NCI-H187 treated with DMSO at 0.1 percent for 48 hours (cell line): ENCODE measurements around the gene KIF2C.
"Not testable (repeated sequence)": the region's sequence is repeated elsewhere in the genome, so short reads cannot be mapped to it uniquely, and the experiment has no call there.

Experiments
- DNase-seq: peaks from one replicate; lab custom pipeline; 2025; lab: John Stamatoyannopoulos, UW

KIF2C gene

GRCh38 chr1:44798481-44799365, 59.1 kb downstream of the KIF2C start:
- DNase-seq: no peak

DNA sequence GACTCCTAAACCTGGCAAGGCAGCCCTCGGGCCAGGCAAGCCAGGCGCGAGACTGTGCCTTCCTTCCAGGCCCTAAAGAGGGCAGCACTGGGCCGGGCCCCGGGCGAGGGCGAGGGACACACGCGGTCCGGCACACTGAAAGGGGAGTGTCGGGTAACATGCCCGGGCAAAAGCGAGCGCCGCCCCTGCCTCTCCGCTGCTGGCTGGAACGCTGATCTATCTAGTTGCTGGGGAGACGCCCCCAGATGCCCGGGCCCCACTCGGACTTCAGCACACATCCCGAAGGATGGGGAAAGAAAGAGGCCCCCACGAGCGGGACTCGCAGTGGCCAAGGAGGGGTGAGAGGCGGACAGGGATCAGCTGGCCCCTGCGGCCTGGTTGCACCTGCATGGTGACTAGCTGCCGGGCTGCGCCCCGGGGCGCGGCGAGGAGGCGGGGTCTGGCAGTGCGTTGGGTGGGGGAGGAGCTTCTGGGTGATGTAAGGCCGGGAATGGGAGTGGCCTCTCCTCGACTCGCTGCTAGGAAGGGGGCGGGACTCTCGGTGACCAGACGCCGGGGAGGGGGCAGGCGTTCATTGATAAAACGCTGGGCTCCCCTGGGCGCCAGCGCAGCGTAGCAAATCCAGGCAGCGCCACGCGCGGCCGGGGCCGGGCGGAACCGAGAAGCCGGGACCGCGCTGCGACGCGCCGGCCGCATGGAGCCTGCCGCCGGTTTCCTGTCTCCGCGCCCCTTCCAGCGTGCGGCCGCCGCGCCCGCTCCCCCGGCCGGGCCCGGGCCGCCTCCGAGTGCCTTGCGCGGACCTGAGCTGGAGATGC, 60.3 kb downstream of the KIF2C start, which contains the start of gene PLK3:
PLK3 (plus strand) TSS at position 608 of the 815 bp plus-strand sequence; CDS start at position 695, 87 bp downstream.
- DNase-seq: peak; percentile 93

GRCh38 chr1:44801491-44802305, 62.1 kb downstream of the KIF2C start:
- no peak for DNase-seq

DNA sequence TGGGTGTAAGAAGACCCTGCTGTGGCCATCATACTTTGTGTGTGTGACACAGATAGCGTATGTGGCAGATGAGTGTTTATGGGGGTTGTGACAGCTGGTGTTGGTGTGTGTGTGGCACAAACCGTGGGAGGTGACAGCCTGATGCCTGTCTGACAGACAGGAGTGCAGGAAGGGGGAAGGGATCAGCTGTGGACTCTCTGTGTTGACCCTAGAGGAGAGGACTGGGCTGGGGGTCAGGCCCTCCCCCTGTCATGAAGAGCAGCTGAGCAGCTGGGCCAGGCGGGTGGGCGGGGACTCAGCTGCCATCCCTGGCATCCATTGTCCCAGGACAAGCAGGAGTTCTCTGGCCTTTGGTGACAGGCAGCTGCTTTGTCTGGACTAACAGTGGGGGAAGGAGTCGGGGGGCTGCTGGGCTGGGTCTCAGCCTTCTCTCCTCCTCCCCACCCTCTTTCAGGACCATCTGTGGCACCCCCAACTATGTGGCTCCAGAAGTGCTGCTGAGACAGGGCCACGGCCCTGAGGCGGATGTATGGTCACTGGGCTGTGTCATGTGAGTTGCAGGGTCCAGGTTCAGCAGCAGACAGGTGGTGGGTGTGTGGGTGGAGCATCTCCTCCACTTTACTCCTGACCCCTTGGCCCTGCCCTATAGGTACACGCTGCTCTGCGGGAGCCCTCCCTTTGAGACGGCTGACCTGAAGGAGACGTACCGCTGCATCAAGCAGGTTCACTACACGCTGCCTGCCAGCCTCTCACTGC, 62.8 kb downstream of the KIF2C start:
- no peak for DNase-seq

- DNase-seq: no peak
These were observed 63.4 kb downstream of the KIF2C start for GRCh38 chr1:44803062-44803311.

DNA sequence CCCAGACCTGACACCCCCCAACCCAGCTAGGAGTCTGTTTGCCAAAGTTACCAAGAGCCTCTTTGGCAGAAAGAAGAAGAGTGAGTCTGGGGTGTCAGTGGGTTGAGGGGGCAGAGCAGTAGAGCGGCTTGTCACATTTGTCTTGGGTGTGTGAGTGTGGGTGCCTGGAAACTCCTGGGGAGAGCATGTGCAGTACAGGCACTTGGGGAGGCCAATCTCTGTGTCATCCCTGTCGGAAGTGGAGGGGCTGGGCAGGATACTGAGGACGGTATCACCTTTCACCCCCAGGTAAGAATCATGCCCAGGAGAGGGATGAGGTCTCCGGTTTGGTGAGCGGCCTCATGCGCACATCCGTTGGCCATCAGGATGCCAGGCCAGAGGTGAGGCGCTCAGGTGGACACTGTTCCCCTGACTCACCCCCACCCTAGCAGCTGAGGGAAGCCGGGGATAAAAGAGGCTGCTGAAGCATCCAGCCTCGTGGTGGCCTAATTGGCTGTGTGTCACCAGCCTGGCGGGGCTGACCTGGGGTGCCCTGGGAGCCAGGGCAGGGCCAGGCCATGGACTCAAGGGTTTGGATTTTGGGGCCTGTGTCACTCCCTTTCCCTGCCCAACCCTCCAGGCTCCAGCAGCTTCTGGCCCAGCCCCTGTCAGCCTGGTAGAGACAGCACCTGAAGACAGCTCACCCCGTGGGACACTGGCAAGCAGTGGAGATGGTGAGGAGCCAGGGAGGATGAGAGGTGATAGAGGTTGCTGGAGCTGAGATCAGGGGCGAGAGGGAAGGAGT, 63.9 kb downstream of the KIF2C start:
- DNase-seq: no peak

DNA sequence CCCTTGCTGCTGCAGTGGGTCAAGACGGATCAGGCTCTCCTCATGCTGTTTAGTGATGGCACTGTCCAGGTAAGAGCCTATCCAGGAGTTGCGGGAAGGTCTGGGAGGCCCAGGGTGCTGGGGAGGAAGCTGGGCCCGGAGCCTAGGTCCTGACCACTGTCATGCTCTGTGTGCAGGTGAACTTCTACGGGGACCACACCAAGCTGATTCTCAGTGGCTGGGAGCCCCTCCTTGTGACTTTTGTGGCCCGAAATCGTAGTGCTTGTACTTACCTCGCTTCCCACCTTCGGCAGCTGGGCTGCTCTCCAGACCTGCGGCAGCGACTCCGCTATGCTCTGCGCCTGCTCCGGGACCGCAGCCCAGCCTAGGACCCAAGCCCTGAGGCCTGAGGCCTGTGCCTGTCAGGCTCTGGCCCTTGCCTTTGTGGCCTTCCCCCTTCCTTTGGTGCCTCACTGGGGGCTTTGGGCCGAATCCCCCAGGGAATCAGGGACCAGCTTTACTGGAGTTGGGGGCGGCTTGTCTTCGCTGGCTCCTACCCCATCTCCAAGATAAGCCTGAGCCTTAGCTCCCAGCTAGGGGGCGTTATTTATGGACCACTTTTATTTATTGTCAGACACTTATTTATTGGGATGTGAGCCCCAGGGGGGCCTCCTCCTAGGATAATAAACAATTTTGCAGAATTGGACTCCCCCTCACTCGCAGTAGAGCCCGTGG, 65.8 kb downstream of the KIF2C start:
- DNase-seq: no peak

DNA sequence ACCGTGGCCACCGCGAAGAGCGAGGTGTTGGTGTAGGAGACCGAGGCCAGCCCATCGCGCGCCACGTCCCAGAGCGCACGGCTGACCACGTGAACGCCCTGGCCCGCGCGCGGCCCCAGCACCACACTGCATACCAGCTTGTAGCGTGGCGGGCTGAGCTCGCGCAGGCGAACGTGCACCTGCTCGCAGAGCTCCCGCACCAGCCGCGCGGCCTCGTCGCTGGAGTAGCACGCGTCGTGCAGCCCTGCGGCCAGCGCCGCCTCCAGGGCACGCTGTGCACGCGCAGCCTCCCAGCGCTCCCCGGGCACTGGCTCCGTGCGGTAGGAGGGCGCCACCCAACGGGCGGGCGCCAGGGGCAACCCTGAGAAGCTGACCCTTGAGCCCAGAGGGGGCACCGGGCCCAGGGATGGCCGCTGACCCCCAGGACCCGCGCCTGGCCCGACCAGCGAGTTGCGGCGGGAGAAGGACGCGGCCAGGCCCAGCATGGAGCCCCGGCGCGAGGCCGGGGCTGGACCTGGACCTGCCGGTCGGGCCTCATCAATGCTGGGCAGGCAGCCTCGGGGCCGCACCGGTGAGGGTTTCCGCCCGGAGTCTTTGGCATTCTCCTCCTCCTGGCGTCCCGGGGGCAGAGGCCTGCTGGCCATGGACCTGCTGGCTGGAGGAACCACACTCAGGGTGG, 66.5 kb downstream of the KIF2C start:
- no peak for DNase-seq

DNA sequence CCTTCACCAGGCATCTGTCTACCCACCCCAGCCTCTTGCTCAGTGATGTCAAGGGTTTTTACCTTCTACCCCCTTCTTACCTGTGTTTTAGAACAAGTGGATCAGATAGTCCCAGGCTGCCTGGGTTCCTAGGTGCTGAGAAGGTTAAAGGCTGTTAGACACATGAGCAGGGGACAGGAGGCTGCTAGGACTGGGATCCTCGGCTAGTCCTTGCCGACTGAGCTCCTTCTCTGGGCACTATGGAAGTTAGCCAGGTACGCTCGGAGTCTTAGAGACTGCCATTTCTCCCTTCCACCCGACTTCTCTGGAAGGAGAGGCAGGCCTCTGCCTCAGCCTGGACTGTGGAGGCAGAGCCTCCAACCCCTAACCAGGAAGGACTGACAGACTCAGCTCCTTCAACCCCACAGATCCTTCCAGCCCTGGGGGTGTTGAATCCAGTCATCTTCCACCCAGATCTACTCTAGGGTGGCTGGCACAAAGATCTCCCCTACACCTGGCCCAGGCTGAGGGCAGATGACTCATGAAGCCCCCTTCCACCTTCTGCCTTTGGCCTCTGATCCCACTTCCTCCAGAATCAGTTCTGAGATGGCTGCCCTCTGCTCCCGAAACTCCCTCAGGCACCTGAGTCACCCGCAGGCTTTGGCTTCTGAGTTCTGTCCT, 67.2 kb downstream of the KIF2C start, which contains the start of gene DYNLT4:
DYNLT4 (minus strand) TSS at position 648 of the 660 bp plus-strand sequence. CDS start 683 bp downstream, outside the sequence.
- no peak for DNase-seq

- DNase-seq: no peak
These were observed 67.9 kb downstream of the KIF2C start for GRCh38 chr1:44807364-44808062.

DNA sequence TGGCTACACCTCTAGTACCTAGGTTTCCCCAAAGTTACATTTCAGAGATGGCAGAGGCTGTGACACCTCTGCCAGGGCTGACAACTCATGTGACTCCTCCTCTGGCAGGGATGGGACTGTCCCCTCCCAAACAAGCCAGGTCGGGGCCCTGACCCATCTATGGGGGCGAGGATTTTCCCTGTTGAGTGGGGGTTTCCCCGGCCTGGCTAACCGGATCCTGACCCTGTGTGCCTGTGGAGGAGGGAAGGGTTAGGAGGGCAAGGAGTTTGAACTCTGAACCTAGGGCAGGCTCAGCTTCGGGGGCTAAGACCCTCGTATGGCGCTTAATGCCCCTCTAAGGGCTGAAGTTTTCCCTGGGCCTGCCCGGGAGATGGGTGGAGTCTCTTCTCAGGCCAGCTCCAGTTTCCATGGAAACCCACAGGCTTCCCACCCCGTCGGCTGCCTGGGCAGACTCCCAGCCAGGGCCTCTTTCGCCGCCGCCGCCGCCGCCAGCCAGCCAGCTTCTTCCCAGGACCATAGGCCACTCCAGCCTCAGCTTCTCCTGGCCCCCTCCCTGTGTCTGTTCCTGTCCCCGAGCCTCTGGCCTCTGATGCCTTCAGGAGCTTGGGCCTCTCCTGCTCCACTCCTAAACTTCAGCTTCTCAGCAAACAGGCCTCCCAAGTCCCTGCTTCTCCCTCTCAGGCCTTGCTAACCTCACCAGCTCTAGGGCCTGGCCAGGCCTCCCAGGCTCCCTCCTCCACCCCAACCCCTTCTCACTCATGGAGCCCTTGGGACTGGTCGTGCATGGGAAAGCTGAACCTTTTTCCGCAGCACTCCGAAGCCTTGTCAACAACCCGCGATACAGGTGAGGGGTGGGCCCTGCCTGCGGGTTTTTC, 68.7 kb downstream of the KIF2C start, which contains the start of gene BTBD19:
BTBD19 (plus strand) TSS at position 461 of the 875 bp plus-strand sequence; CDS start at position 759, 298 bp downstream.
- no peak for DNase-seq

- DNase-seq: no peak
These were observed 69.6 kb downstream of the KIF2C start for GRCh38 chr1:44808938-44809917.

DNA sequence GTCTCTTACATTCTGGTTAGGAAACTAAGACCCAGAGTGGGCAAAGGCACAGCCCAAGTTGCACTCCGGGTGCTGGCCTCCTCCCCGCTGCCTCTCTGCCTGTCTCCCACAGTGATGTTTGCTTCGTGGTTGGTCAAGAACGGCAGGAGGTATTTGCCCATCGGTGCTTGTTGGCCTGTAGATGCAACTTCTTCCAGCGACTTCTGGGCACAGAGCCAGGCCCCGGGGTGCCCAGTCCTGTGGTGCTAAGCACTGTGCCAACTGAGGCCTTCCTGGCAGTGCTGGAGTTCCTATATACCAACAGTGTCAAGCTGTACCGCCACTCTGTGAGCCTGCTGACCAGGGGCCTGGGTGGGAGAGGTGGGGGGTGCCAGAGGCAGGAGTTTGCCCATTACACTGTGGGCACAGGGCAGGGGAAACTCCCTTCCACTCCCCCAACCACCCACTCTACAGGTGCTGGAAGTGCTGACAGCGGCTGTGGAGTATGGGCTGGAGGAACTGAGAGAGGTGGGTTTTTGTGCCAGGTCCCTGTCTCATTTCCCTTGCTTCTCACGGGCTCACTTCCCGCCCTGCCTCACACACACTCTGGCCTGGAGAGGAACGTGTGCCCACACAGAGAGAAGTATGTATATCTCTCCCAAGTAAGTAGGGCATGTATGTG, 70.6 kb downstream of the KIF2C start:
- no peak for DNase-seq

DNA sequence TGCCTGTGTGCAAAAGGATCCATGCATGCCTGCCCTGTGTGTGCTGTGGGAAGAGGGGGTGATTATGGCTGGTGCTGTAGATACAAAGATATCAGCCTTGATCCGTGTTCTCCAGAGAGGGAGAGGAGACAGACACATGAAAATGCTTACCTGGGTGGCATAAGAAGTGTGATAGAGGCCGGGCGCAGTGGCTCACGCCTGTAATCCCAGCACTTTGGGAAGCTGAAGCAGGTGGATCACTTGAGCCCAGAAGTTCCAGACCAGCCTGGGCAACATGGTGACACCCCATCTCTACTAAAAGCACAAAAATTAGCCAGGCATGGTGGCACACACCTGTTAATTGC, 71.1 kb downstream of the KIF2C start:
- DNase-seq: not testable (repeated sequence)

DNA sequence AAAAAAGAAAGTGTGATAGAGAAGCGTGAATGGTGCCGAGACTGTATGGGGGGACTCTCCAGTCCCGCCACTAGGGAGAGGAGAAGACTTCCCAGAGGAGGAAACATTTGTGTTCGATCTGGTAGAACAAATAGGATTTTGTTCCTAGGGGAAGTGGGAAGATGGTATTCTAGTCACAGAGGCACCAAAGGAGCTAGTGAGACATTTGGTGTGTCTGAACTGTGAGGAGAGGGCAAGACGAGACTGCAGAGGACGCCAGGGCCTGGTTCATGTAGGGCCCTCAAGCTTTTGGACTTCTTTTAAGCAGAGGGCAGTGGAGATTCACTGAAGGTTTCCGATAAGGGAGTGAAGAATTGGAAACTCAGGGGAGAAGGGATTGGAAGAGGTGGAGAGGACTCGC, 71.6 kb downstream of the KIF2C start:
- DNase-seq: no peak
